Progenitor cell of endocrine pancreas (in vitro differentiated cells): ENCODE measurements around the gene TSPAN4. TPM values are rescaled to one million over a fixed set of nuclear protein-coding genes. Genes with fewer than 3 reads are reported as not detected.
A peak's percentile ranks its signal among the peaks of the same experiment; 100 is the strongest.

Source experiments
- DNase-seq: peaks from one replicate; pipeline ENCODE4 v3.0.0; 2021; ENCODE audit warnings: low spot score; ENCODE audit not compliant: unreplicated experiment
- H3K27ac Mint-ChIP-seq: 2 replicates; pipeline ENCODE4 v1.8.0; 2021; ENCODE audit warnings: mild to moderate bottlenecking, moderate library complexity, mixed read lengths
- H3K27me3 Mint-ChIP-seq: 2 replicates; pipeline ENCODE4 v1.8.0; 2021; ENCODE audit warnings: mixed read lengths
- H3K36me3 Mint-ChIP-seq: 2 replicates; pipeline ENCODE4 v1.8.0; 2022; ENCODE audit warnings: mixed read lengths; ENCODE audit not compliant: insufficient read depth
- H3K4me1 Mint-ChIP-seq: 2 replicates; pipeline ENCODE4 v1.8.0; 2021; ENCODE audit warnings: low read depth, mixed read lengths
- H3K4me3 Mint-ChIP-seq: 2 replicates; pipeline ENCODE4 v1.8.0; 2021; ENCODE audit warnings: low read depth, mild to moderate bottlenecking, moderate library complexity, mixed read lengths
- H3K9me3 Mint-ChIP-seq: 2 replicates; pipeline ENCODE4 v1.8.0; 2021; ENCODE audit warnings: low read depth, mixed read lengths
- total RNA-seq: library from RNA; stranded (reverse); gene quantifications from 2 replicates; pipeline ENCODE4 v1.2.1, GENCODE V29; 2021
- TF ChIP-seq, protein P1 (sequence below): fragments of 200-600 bp; sonication (generic); IDR thresholded peaks from one replicate; pipeline ENCODE4 v1.5.0; 2021; ENCODE audit warnings: antibody characterized with exemption, mild to moderate bottlenecking; ENCODE audit not compliant: unreplicated experiment

The TSPAN4 gene
- total RNA-seq, 1 donor from 2014 or later: 24.9 TPM

DNA sequence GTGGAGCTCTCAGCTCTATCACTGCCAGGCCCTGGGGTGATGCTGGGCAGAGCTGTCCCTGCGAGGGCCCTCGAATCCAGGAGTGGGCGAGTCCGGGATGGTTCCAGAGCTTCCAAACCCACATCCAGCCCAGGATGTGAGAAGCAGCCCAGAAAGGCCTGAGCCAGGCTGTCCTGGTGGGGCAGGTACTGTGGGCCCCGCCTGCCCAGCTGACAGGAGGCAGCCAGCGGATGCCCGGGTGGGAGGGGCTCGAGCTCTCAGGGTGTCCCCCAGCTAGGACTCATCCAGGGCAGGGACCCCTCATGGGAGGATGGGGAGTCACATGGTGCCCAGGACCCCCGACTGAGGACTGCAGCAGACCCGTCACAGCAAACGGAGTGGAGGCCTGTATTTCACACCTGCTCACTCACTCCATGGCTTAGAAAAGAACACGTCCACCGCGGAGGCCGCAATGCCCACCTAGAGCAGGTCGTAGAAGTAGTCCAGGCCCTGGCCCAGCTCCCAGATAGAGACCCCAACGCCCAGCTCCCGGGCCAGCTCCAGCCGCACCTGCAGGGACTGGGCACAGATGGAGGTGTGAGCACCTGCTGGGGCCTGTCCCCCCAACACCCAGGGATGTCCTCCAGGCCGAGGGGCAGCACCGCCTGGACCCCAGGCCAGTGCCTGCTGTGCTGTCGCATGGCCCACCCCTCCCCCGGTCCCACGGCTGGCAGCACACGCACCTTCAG lies 26.9 kb downstream of the TSPAN4 start:
- Mint-ChIP-seq H3K27ac (no peak overlapping the region), H3K9me3 (no peaks in the 10 kb centered on the region), H3K4me3 (no peak overlapping the region), H3K4me1 (no peaks in the 10 kb centered on the region), H3K36me3 (peaks cover 4% of the 10 kb centered on the region), H3K27me3 (no peaks in the 10 kb centered on the region)
- DNase-seq: no peak
- TF ChIP-seq, protein P1, sequence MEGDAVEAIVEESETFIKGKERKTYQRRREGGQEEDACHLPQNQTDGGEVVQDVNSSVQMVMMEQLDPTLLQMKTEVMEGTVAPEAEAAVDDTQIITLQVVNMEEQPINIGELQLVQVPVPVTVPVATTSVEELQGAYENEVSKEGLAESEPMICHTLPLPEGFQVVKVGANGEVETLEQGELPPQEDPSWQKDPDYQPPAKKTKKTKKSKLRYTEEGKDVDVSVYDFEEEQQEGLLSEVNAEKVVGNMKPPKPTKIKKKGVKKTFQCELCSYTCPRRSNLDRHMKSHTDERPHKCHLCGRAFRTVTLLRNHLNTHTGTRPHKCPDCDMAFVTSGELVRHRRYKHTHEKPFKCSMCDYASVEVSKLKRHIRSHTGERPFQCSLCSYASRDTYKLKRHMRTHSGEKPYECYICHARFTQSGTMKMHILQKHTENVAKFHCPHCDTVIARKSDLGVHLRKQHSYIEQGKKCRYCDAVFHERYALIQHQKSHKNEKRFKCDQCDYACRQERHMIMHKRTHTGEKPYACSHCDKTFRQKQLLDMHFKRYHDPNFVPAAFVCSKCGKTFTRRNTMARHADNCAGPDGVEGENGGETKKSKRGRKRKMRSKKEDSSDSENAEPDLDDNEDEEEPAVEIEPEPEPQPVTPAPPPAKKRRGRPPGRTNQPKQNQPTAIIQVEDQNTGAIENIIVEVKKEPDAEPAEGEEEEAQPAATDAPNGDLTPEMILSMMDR: no peak

- TF ChIP-seq, protein P1: peak; percentile 55
- Mint-ChIP-seq H3K4me3 (no peak overlapping the region), H3K27me3 (no peaks in the 10 kb centered on the region), H3K27ac (no peak overlapping the region), H3K9me3 (no peaks in the 10 kb centered on the region), H3K36me3 (peaks cover 4% of the 10 kb centered on the region), H3K4me1 (no peaks in the 10 kb centered on the region)
- no peak for DNase-seq
These were observed 27.4 kb downstream of the TSPAN4 start for GRCh38 chr11:870127-870413.

DNA sequence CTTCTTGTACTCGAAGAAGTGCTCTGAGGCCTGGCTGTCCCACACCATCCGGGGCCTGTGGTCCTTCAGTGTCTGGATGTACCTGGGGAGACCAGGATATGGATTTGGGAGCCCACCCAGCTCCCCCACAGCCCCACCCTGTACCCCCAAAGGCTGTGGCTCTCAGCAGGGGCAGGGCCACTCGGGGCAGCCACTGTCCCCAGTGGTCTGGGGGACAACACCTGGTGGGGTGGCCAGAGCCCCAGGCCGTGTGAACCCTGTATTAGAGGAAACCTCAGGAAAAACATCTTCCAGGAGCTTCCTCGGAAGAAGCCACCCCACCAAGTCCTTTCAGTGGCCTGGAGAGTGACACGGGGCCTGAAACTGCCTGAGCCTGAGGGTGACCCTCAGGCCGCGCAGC lies 27.8 kb downstream of the TSPAN4 start:
- peaks cover 4% of the 10 kb centered on the region for H3K36me3 Mint-ChIP-seq
- no peak overlapping the region for H3K27ac Mint-ChIP-seq
- no peaks in the 10 kb centered on the region for H3K4me1 Mint-ChIP-seq
- no peaks in the 10 kb centered on the region for H3K27me3 Mint-ChIP-seq
- TF ChIP-seq, protein P1: peak; percentile 9
- H3K9me3 Mint-ChIP-seq: no peaks in the 10 kb centered on the region
- H3K4me3 Mint-ChIP-seq: no peak overlapping the region
- no peak for DNase-seq

DNA sequence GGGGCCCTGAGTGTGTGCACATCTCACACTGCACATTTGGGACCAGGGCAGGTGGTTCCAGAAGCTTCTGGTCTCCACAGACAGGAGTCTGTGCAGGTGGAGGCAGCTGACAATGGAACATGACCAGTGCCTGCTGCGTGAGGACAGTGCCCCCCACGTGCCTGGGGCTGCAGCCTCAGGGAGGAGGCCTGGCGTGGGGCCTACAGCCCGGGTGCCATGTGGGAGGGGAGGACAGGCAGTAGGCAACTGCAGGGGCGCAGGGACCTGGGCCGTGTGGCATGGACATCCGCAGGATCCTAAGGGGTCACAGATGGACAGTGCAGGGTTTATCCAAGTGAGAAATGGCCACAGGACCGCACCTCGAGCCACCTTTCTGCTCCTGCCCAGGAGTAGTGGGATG lies 28.8 kb downstream of the TSPAN4 start:
- Mint-ChIP-seq H3K4me3 (no peak overlapping the region), H3K27ac (no peak overlapping the region), H3K9me3 (no peaks in the 10 kb centered on the region), H3K4me1 (no peaks in the 10 kb centered on the region), H3K27me3 (no peaks in the 10 kb centered on the region), H3K36me3 (peaks cover 6% of the 10 kb centered on the region)
- no peak for DNase-seq
- TF ChIP-seq, protein P1: no peak

DNA sequence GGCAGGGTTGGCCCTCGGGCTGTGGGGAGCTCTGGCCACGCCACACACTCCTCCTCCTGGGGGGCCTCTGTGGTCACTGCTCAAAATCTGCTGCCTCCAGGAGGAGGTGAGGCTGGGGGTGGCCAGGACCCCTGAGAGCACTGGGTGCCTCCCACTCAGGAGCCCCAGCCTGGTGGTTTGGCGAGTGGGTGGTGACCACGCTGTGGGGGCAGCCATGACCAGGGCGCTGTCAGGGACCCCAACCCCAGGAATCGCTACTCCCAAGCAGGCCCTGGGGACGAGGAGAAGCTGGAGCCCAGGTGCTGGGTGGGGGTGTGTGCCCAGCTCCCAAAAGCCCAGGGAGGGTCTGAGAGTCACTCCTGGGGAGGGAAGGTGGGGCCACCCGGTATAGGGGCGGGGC lies 30.1 kb downstream of the TSPAN4 start:
- no peak overlapping the region for H3K4me3 Mint-ChIP-seq
- no peaks in the 10 kb centered on the region for H3K4me1 Mint-ChIP-seq
- no peaks in the 10 kb centered on the region for H3K27me3 Mint-ChIP-seq
- DNase-seq: no peak
- no peaks in the 10 kb centered on the region for H3K9me3 Mint-ChIP-seq
- peaks cover 6% of the 10 kb centered on the region for H3K36me3 Mint-ChIP-seq
- H3K27ac Mint-ChIP-seq: no peak overlapping the region
- TF ChIP-seq, protein P1: no peak
